ENCODE results near the gene AHNAK. TPM values are rescaled to one million over a fixed set of nuclear protein-coding genes. Genes with fewer than 3 reads are reported as not detected.

AHNAK gene
- total RNA-seq, 4 donors from 2014 or later = 571 to 1,016 (median 697) TPM

DNA sequence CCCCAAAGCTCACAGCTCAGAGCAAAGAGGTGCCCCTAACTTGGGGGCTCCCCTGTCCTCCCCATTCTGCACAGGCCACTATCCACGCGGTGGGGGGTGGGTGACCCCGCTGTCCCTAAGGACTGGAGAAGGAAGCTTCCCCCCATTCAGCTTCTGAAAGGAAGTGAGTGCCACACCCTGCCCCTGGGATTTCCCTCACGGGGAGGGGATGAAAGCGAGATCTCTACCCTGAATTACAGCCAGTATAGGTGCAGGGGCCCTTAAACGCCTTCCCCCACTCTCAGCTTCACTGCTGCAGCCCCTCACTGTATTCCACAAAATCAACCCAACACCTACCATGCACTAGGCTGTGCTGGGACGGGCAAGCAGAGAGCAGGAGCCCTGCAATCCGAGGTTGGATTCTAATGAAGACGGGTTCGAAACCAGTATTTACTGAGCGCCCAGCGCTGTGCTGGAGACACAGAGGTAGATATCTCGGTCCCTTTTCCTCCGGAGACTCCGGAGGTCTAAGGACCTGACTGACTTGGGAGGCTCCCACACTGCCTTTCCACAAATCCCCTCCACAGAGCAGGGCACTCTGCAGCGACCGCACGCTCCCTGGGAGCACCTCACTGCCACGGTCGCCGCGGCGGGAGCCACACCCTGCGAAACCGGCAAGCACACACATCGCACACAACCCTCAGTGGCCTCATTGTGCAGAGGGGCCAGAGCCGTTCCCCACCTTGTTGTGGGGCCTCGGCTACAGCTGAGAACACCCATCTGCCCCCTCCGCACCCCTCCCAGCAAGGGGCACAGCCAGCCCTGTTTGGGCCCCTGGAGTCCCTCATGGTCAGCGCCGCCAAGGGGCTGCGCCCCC is 1.8 kb downstream of the AHNAK start:
- H3K27me3 ChIP-seq = no peaks in the 10 kb centered on the region
- H3K4me3 ChIP-seq = peak overlapping the region; percentile 80 to 99 (median 86)
- H3K4me1 ChIP-seq = peaks cover 10 to 68% (median 42%) of the 10 kb centered on the region in 4 donors
- TF ChIP-seq, protein P1, sequence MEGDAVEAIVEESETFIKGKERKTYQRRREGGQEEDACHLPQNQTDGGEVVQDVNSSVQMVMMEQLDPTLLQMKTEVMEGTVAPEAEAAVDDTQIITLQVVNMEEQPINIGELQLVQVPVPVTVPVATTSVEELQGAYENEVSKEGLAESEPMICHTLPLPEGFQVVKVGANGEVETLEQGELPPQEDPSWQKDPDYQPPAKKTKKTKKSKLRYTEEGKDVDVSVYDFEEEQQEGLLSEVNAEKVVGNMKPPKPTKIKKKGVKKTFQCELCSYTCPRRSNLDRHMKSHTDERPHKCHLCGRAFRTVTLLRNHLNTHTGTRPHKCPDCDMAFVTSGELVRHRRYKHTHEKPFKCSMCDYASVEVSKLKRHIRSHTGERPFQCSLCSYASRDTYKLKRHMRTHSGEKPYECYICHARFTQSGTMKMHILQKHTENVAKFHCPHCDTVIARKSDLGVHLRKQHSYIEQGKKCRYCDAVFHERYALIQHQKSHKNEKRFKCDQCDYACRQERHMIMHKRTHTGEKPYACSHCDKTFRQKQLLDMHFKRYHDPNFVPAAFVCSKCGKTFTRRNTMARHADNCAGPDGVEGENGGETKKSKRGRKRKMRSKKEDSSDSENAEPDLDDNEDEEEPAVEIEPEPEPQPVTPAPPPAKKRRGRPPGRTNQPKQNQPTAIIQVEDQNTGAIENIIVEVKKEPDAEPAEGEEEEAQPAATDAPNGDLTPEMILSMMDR (IDR thresholded peaks at IDR 0.05) = no peak
- TF ChIP-seq POLR2A (IDR thresholded peaks at IDR 0.05) = no peak
- H3K27ac ChIP-seq = peak overlapping the region; percentile 87 to 99 (median 93)
- H3K9me3 ChIP-seq = no peaks in the 10 kb centered on the region
- H3K36me3 ChIP-seq = no peaks in the 10 kb centered on the region
- DNase-seq = peak; percentile 39 to 73 (median 71)

GRCh38 chr11:62543680-62544444 is 2.7 kb downstream of the AHNAK start:
- TF ChIP-seq, protein P1 (IDR thresholded peaks at IDR 0.05) = no peak
- no peak for TF ChIP-seq POLR2A (IDR thresholded peaks at IDR 0.05)
- Histone ChIP-seq H3K36me3 (peaks cover 0 to 4% (median 0%) of the 10 kb centered on the region in 3 donors), H3K4me3 (peak overlapping the region; percentile 80 to 99 (median 86)), H3K27ac (peak overlapping the region; percentile 87 to 99 (median 93)), H3K27me3 (no peaks in the 10 kb centered on the region), H3K9me3 (no peaks in the 10 kb centered on the region), H3K4me1 (peaks cover 20 to 72% (median 51%) of the 10 kb centered on the region in 4 donors)
- no peak for DNase-seq

GRCh38 chr11:62542750-62543567 is 3.6 kb downstream of the AHNAK start:
- peaks cover 0 to 7% (median 0%) of the 10 kb centered on the region in 3 donors for H3K36me3 ChIP-seq
- DNase-seq = peak; percentile 77 to 89 (median 88)
- peak overlapping the region; percentile 87 to 99 (median 93) for H3K27ac ChIP-seq
- H3K4me3 ChIP-seq = peak overlapping the region; percentile 80 to 99 (median 86)
- H3K4me1 ChIP-seq = peaks cover 25 to 73% (median 59%) of the 10 kb centered on the region in 4 donors
- H3K9me3 ChIP-seq = no peaks in the 10 kb centered on the region
- H3K27me3 ChIP-seq = no peaks in the 10 kb centered on the region
- TF ChIP-seq, protein P1 (IDR thresholded peaks at IDR 0.05) = peak; percentile 97 to 99 (median 99)
- no peak for TF ChIP-seq POLR2A (IDR thresholded peaks at IDR 0.05)

DNA sequence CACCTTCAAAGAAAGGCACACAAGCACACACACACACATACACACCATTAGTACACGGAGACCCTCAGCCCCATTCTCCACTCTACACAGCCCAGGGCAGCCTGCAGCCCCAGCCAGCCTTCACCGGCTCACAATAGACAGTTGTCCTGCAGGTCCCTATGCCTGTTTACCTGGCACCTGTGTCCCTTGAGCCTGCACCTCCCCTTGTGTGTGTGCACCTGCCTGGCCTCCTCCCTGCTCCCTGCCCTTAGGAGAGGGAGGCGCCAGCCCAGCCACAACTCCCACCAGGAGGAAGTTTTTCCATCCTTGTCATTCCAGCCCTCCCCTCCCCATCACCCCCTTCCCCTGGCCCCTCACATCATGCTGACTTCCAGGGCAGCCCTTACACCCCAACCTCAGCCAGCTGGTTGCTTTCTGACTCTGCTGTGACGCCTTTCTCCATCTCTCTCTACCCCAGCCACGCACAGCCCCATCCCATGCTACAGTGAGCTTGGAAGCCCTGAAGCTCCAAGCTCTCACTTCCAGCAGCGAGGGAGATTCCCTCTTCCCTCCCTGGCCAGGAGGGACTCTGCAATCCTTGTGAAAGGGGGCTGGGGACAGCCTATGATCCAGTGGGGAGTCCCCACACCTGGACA is 4.4 kb downstream of the AHNAK start:
- H3K4me1 ChIP-seq = peaks cover 23 to 71% (median 60%) of the 10 kb centered on the region in 4 donors
- peak in 2 of 3 donors; percentile 65 to 69 for DNase-seq
- TF ChIP-seq POLR2A (IDR thresholded peaks at IDR 0.05) = no peak
- TF ChIP-seq, protein P1 (IDR thresholded peaks at IDR 0.05) = no peak
- H3K27me3 ChIP-seq = no peaks in the 10 kb centered on the region
- peak overlapping the region; percentile 80 to 99 (median 86) for H3K4me3 ChIP-seq
- H3K36me3 ChIP-seq = peaks cover 0 to 7% (median 0%) of the 10 kb centered on the region in 3 donors
- H3K27ac ChIP-seq = peak overlapping the region; percentile 87 to 99 (median 93)
- H3K9me3 ChIP-seq = no peaks in the 10 kb centered on the region

All from Peyer's patch (tissue), 4 donors.